Spinal cord (tissue), 10 donors: ENCODE data around the gene TNNT3. TPM values are rescaled to one million over a fixed set of nuclear protein-coding genes. Genes with fewer than 3 reads are reported as not detected.

Experiments
- DNase-seq, 6 donors: peaks; one replicate each; pipeline versions ENCODE4 v3.0.0 to v3.0.0-alpha.2; 2013 to 2015; ENCODE audit warnings: low spot score in 6 of 6, low read depth in 4 of 6
- H3K27ac ChIP-seq: one replicate; pipeline ENCODE4 v1.5.1; 2013; ENCODE audit warnings: low read depth, low read length, control low read depth
- H3K27me3 ChIP-seq: one replicate; pipeline ENCODE4 v1.6.1; 2013; ENCODE audit warnings: low read length; ENCODE audit not compliant: control insufficient read depth, insufficient read depth
- H3K36me3 ChIP-seq: one replicate; pipeline ENCODE4 v1.6.1; 2013; ENCODE audit warnings: low read length; ENCODE audit not compliant: control insufficient read depth, insufficient read depth
- H3K4me1 ChIP-seq: one replicate; pipeline ENCODE4 v1.6.1; 2013; ENCODE audit warnings: low read length; ENCODE audit not compliant: control insufficient read depth, insufficient read depth
- H3K4me3 ChIP-seq: one replicate; pipeline ENCODE4 v1.5.1; 2013; ENCODE audit warnings: low read depth, low read length, control low read depth
- H3K9me3 ChIP-seq: one replicate; pipeline ENCODE4 v1.6.1; 2013; ENCODE audit warnings: low read length; ENCODE audit not compliant: control insufficient read depth, insufficient read depth
- WGBS: methylation state at CpG from one replicate; pipeline ENCODE4 v1.1.5; 2013; ENCODE audit warnings: missing lambda C conversion rate; ENCODE audit not compliant: insufficient coverage; 5-methylcytosine and 5-hydroxymethylcytosine counted together
- polyA plus RNA-seq, 2 donors: library from polyadenylated mRNA; unstranded; fragments of 120-200 nt; gene quantifications; one replicate each; pipeline ENCODE4 v1.2.1, GENCODE V29; 2013; ENCODE audit not compliant: insufficient read length in 2 of 2
- total RNA-seq, 2 donors: library from RNA; depleted of rRNA in 1 of 2; stranded (reverse); fragments of 120-200 nt in 1 of 2; fragments of >200 nt in 1 of 2; gene quantifications; one replicate each; pipeline versions ENCODE4 v1.2.3 to v1.2.4, GENCODE V29; 2013 to 2014
- donor health status: healthy.

Gene TNNT3
- total and polyA plus RNA-seq, 4 donors = 2.8 to 14.8 (median 8.0) TPM

- Histone ChIP-seq H3K27ac (peak overlapping the region; percentile 83), H3K9me3 (no peaks in the 10 kb centered on the region), H3K36me3 (no peaks in the 10 kb centered on the region), H3K4me3 (no peak overlapping the region), H3K27me3 (no peaks in the 10 kb centered on the region), H3K4me1 (peaks cover 24% of the 10 kb centered on the region)
- DNase-seq = no peak
- 69% methylated on average over 5 of the region's 14 CpGs for WGBS
Observed at GRCh38 chr11:1922481-1923081, 3.1 kb downstream of the TNNT3 start.

GRCh38 chr11:1923201-1923956 is 3.9 kb downstream of the TNNT3 start:
- peaks cover 29% of the 10 kb centered on the region for H3K4me1 ChIP-seq
- DNase-seq = no peak
- H3K27me3 ChIP-seq = no peaks in the 10 kb centered on the region
- H3K36me3 ChIP-seq = no peaks in the 10 kb centered on the region
- WGBS = 88% methylated on average over 12 of the region's 22 CpGs
- no peak overlapping the region for H3K27ac ChIP-seq
- no peak overlapping the region for H3K4me3 ChIP-seq
- H3K9me3 ChIP-seq = no peaks in the 10 kb centered on the region

- Histone ChIP-seq H3K4me1 (peaks cover 29% of the 10 kb centered on the region), H3K27ac (no peak overlapping the region), H3K36me3 (no peaks in the 10 kb centered on the region), H3K4me3 (no peak overlapping the region), H3K9me3 (no peaks in the 10 kb centered on the region), H3K27me3 (no peaks in the 10 kb centered on the region)
- no peak for DNase-seq
- 88% methylated on average over 17 of the region's 17 CpGs for WGBS
Observed at GRCh38 chr11:1924181-1924580, 4.7 kb downstream of the TNNT3 start.

GRCh38 chr11:1924646-1925372 is 5.3 kb downstream of the TNNT3 start:
- no peaks in the 10 kb centered on the region for H3K9me3 ChIP-seq
- no peak for DNase-seq
- H3K4me3 ChIP-seq = no peak overlapping the region
- no peaks in the 10 kb centered on the region for H3K27me3 ChIP-seq
- no peak overlapping the region for H3K27ac ChIP-seq
- peaks cover 29% of the 10 kb centered on the region for H3K4me1 ChIP-seq
- 76% methylated on average over 14 of the region's 21 CpGs for WGBS
- no peaks in the 10 kb centered on the region for H3K36me3 ChIP-seq

GRCh38 chr11:1925373-1926155 is 6.1 kb downstream of the TNNT3 start:
- Histone ChIP-seq H3K9me3 (no peaks in the 10 kb centered on the region), H3K4me3 (no peak overlapping the region), H3K4me1 (peaks cover 29% of the 10 kb centered on the region), H3K27me3 (no peaks in the 10 kb centered on the region), H3K36me3 (no peaks in the 10 kb centered on the region), H3K27ac (no peak overlapping the region)
- 91% methylated on average over 13 of the region's 23 CpGs for whole genome bisulfite sequencing
- no peak for DNase-seq

GRCh38 chr11:1926156-1927025 is 6.9 kb downstream of the TNNT3 start:
- 88% methylated on average over 41 of the region's 41 CpGs for WGBS
- Histone ChIP-seq H3K9me3 (no peaks in the 10 kb centered on the region), H3K36me3 (no peaks in the 10 kb centered on the region), H3K27me3 (no peaks in the 10 kb centered on the region), H3K27ac (peak overlapping the region; percentile 61), H3K4me1 (peaks cover 22% of the 10 kb centered on the region), H3K4me3 (no peak overlapping the region)
- DNase-seq = no peak

- Histone ChIP-seq H3K4me1 (peaks cover 20% of the 10 kb centered on the region), H3K27me3 (no peaks in the 10 kb centered on the region), H3K9me3 (no peaks in the 10 kb centered on the region), H3K4me3 (no peak overlapping the region), H3K27ac (peak overlapping the region; percentile 61), H3K36me3 (no peaks in the 10 kb centered on the region)
- WGBS = 67% methylated on average over 27 of the region's 28 CpGs
- DNase-seq = no peak
Observed at GRCh38 chr11:1927026-1927847, 7.7 kb downstream of the TNNT3 start.

GRCh38 chr11:1927848-1928469 is 8.5 kb downstream of the TNNT3 start:
- no peaks in the 10 kb centered on the region for H3K36me3 ChIP-seq
- peaks cover 21% of the 10 kb centered on the region for H3K4me1 ChIP-seq
- H3K27ac ChIP-seq = peak overlapping the region; percentile 67
- 82% methylated on average over 20 of the region's 20 CpGs for WGBS
- H3K9me3 ChIP-seq = no peaks in the 10 kb centered on the region
- no peak overlapping the region for H3K4me3 ChIP-seq
- H3K27me3 ChIP-seq = no peaks in the 10 kb centered on the region
- no peak for DNase-seq
